WTC11 (cell line): ENCODE measurements around the gene HS1BP3. TPM values are rescaled to one million over a fixed set of nuclear protein-coding genes. Genes with fewer than 3 reads are reported as not detected.

Source experiments
- ATAC-seq: fragments of 200-7000 bp; cut with Tn5 transposase; 2 replicates; pipeline ENCODE4 v1.10.0; 2021; ENCODE audit warnings: mild to moderate bottlenecking, moderate library complexity
- CTCF ChIA-PET: fragments of 300-600 bp; sonication (Branson Sonifier 250); formaldehyde crosslinking; loops from one replicate; lab custom pipeline; 2021; ENCODE audit warnings: antibody characterized with exemption; lab: Charles Lee
- POLR2A ChIA-PET: fragments of 350-600 bp; sonication (Branson Sonifier 250); formaldehyde crosslinking; loops from one replicate; lab custom pipeline; 2021; ENCODE audit warnings: antibody characterized with exemption; lab: Charles Lee
- DNase-seq: peaks from one replicate; pipeline ENCODE4 v3.0.0; 2021; ENCODE audit warnings: low spot score
- H3K27ac Mint-ChIP-seq: 2 replicates; pipeline ENCODE4 v1.8.0; 2021; ENCODE audit warnings: mixed read lengths
- H3K27me3 Mint-ChIP-seq: 2 replicates; pipeline ENCODE4 v1.8.0; 2021; ENCODE audit warnings: low read depth, mild to moderate bottlenecking, moderate library complexity, mixed read lengths
- H3K36me3 Mint-ChIP-seq: 2 replicates; pipeline ENCODE4 v1.8.0; 2021; ENCODE audit warnings: mixed read lengths
- H3K4me1 Mint-ChIP-seq: 2 replicates; pipeline ENCODE4 v1.8.0; 2022; ENCODE audit warnings: mixed read lengths
- H3K4me3 Mint-ChIP-seq: 2 replicates; pipeline ENCODE4 v1.8.0; 2021; ENCODE audit warnings: mild to moderate bottlenecking, moderate library complexity, mixed read lengths
- H3K9me3 Mint-ChIP-seq: 2 replicates; pipeline ENCODE4 v1.8.0; 2021; ENCODE audit warnings: mixed read lengths
- AR ChIP-seq: fragments of 250-450 bp; sonication (Bioruptor Pico); IDR thresholded peaks from 2 replicates; pipeline ENCODE4 v1.9.0; 2021; ENCODE audit warnings: mild to moderate bottlenecking
- CDX4 ChIP-seq: fragments of 250-450 bp; sonication (Bioruptor Pico); IDR thresholded peaks from 2 replicates; pipeline ENCODE4 v1.9.0; 2021; ENCODE audit warnings: moderate library complexity, mild to moderate bottlenecking, inconsistent platforms, borderline replicate concordance
- CTCF ChIP-seq: fragments of 200-600 bp; IDR thresholded peaks from 2 replicates; pipeline ENCODE4 v1.8.0; 2022; ENCODE audit warnings: antibody characterized with exemption
- ESRRA ChIP-seq: sonication (generic); formaldehyde crosslinking; IDR thresholded peaks from 2 replicates; pipeline ENCODE4 v1.8.1; 2022; ENCODE audit warnings: mild to moderate bottlenecking, missing genetic modification reagents, borderline replicate concordance
- ETV6 ChIP-seq: sonication (generic); formaldehyde crosslinking; IDR thresholded peaks from 2 replicates; pipeline ENCODE4 v1.8.1; 2022; ENCODE audit warnings: mild to moderate bottlenecking, missing genetic modification reagents
- FOXP1 ChIP-seq: sonication (generic); formaldehyde crosslinking; IDR thresholded peaks from 2 replicates; pipeline ENCODE4 v1.8.0; 2022; ENCODE audit warnings: missing genetic modification reagents, mild to moderate bottlenecking, moderate library complexity, borderline replicate concordance
- IRF1 ChIP-seq: sonication (generic); formaldehyde crosslinking; IDR thresholded peaks from 2 replicates; pipeline ENCODE4 v1.8.0; 2023; ENCODE audit warnings: missing genetic modification reagents
- KAT7 ChIP-seq: sonication (generic); formaldehyde crosslinking; IDR thresholded peaks from 2 replicates; pipeline ENCODE4 v1.8.1; 2023; ENCODE audit warnings: missing genetic modification reagents, mild to moderate bottlenecking, borderline replicate concordance
- NR1H2 ChIP-seq: sonication (generic); formaldehyde crosslinking; IDR thresholded peaks from 2 replicates; pipeline ENCODE4 v1.9.0; 2021; ENCODE audit warnings: mild to moderate bottlenecking, moderate library complexity, missing genetic modification reagents
- NR2C2 ChIP-seq: sonication (generic); formaldehyde crosslinking; IDR thresholded peaks from 2 replicates; pipeline ENCODE4 v1.8.0; 2022; ENCODE audit warnings: mild to moderate bottlenecking, missing genetic modification reagents
- PREB ChIP-seq: sonication (generic); formaldehyde crosslinking; IDR thresholded peaks from 2 replicates; pipeline ENCODE4 v1.8.1; 2022; ENCODE audit warnings: mild to moderate bottlenecking, missing genetic modification reagents, moderate library complexity, borderline replicate concordance
- RELA ChIP-seq: sonication (generic); formaldehyde crosslinking; IDR thresholded peaks from 2 replicates; pipeline ENCODE4 v1.8.1; 2022; ENCODE audit warnings: missing genetic modification reagents, mild to moderate bottlenecking, borderline replicate concordance
- SMAD3 ChIP-seq: sonication (generic); formaldehyde crosslinking; IDR thresholded peaks from 2 replicates; pipeline ENCODE4 v1.8.0; 2022; ENCODE audit warnings: missing genetic modification reagents, mild to moderate bottlenecking, borderline replicate concordance
- SP1 ChIP-seq: sonication (generic); formaldehyde crosslinking; conservative IDR thresholded peaks from 2 replicates; pipeline ENCODE4 v1.8.1; 2022; ENCODE audit warnings: missing genetic modification reagents
- TEAD4 ChIP-seq: sonication (generic); formaldehyde crosslinking; IDR thresholded peaks from 2 replicates; pipeline ENCODE4 v1.8.0; 2022; ENCODE audit warnings: mild to moderate bottlenecking, missing genetic modification reagents
- USF2 ChIP-seq: sonication (generic); formaldehyde crosslinking; IDR thresholded peaks from 2 replicates; pipeline ENCODE4 v1.8.1; 2023; ENCODE audit warnings: mild to moderate bottlenecking, missing genetic modification reagents, moderate library complexity
- ZNF121 ChIP-seq: sonication (generic); formaldehyde crosslinking; IDR thresholded peaks from 2 replicates; pipeline ENCODE4 v1.8.0; 2023; ENCODE audit warnings: missing genetic modification reagents
- ZNF263 ChIP-seq: sonication (generic); formaldehyde crosslinking; IDR thresholded peaks from 2 replicates; pipeline ENCODE4 v1.8.1; 2022; ENCODE audit warnings: low read depth, mild to moderate bottlenecking, moderate library complexity, missing genetic modification reagents
- ZNF512 ChIP-seq: sonication (generic); formaldehyde crosslinking; IDR thresholded peaks from 2 replicates; pipeline ENCODE4 v1.8.1; 2022; ENCODE audit warnings: missing genetic modification reagents, borderline replicate concordance
- ZNF671 ChIP-seq: fragments of 250-450 bp; sonication (Bioruptor Pico); IDR thresholded peaks from 2 replicates; pipeline ENCODE4 v1.8.0; 2021; ENCODE audit warnings: mild to moderate bottlenecking
- total RNA-seq: library from RNA; stranded (reverse); gene quantifications from 3 replicates; pipeline ENCODE4 v1.2.3, GENCODE V29; 2021

Gene HS1BP3
- total RNA-seq, 1 experiment from 2014 or later: 17.9 TPM

GRCh38 chr2:20646446-20646845, 4.5 kb downstream of the HS1BP3 start:
- Mint-ChIP-seq H3K27me3 (peaks cover 2% of the 10 kb centered on the region; the same call in 1 of the 2 replicates), H3K27ac (no peak overlapping the region)
- ATAC-seq: no peak
- TF ChIP-seq SP1 (CRISPR knock-in tag) (no peak), TEAD4 (CRISPR knock-in tag) (no peak), ZNF263 (CRISPR knock-in tag) (no peak), USF2 (no peak), NR2C2 (CRISPR knock-in tag) (no peak), CTCF (no peak), ZNF512 (CRISPR knock-in tag) (no peak), NR1H2 (CRISPR knock-in tag) (no peak), RELA (CRISPR knock-in tag) (no peak), PREB (no peak)
- TF ChIP-seq, all 79 proteins: peak for 0
- no peaks in the 10 kb centered on the region for H3K9me3 Mint-ChIP-seq
- DNase-seq: no peak
- H3K36me3 Mint-ChIP-seq: peaks cover 6% of the 10 kb centered on the region; the same call in 1 of the 2 replicates
- CTCF ChIA-PET: interaction anchor here (0.7 to 1.2 kb wide), 2 partner anchors 10 to 250 kb away, joined by 3 to 4 read pairs; no protein-coding TSS in a partner anchor
- peaks cover 29% of the 10 kb centered on the region for H3K4me1 Mint-ChIP-seq
- POLR2A ChIA-PET: no interaction called here
- H3K4me3 Mint-ChIP-seq: no peak overlapping the region

- ATAC-seq: no peak
- H3K4me1 Mint-ChIP-seq: peaks cover 27% of the 10 kb centered on the region
- H3K4me3 Mint-ChIP-seq: no peak overlapping the region
- CTCF ChIA-PET: no interaction called here
- POLR2A ChIA-PET: no interaction called here
- H3K27ac Mint-ChIP-seq: no peak overlapping the region
- H3K27me3 Mint-ChIP-seq: peaks cover 2% of the 10 kb centered on the region; the same call in 1 of the 2 replicates
- DNase-seq: no peak
- H3K36me3 Mint-ChIP-seq: peaks cover 6% of the 10 kb centered on the region; the same call in 1 of the 2 replicates
- no peak for TF ChIP-seq AR (CRISPR knock-in tag)
- no peak for TF ChIP-seq NR2C2 (CRISPR knock-in tag)
- no peak for TF ChIP-seq SMAD3 (CRISPR knock-in tag)
- no peak for TF ChIP-seq KAT7 (CRISPR knock-in tag)
- no peak for TF ChIP-seq CDX4
- TF ChIP-seq IRF1 (CRISPR knock-in tag): no peak
- TF ChIP-seq ZNF671 (CRISPR knock-in tag): no peak
- no peak for TF ChIP-seq ZNF121 (CRISPR knock-in tag)
- no peak for TF ChIP-seq FOXP1 (CRISPR knock-in tag)
- no peak for TF ChIP-seq ETV6 (CRISPR knock-in tag)
- TF ChIP-seq ESRRA (CRISPR knock-in tag): no peak
- no peak for TF ChIP-seq CTCF
- no peaks in the 10 kb centered on the region for H3K9me3 Mint-ChIP-seq
Observed at GRCh38 chr2:20645761-20646160, 5.1 kb downstream of the HS1BP3 start.
